Activated CD4-positive, alpha-beta T cell treated with anti-CD3 and anti-CD28 coated beads, Interleukin-2, amount 50 U/mL, for 4 hours (primary cell): ENCODE results near the gene CENPF.
"Not testable (repeated sequence)": the region's sequence is repeated elsewhere in the genome, so short reads cannot be mapped to it uniquely, and the experiment has no call there.

Experiments used
- DNase-seq, 2 experiments: peaks; one replicate each; pipeline ENCODE4 v3.0.0-alpha.2; 2020

Gene CENPF

GRCh38 chr1:214664651-214665433, 61.8 kb downstream of the CENPF start:
- DNase-seq = no peak

DNA sequence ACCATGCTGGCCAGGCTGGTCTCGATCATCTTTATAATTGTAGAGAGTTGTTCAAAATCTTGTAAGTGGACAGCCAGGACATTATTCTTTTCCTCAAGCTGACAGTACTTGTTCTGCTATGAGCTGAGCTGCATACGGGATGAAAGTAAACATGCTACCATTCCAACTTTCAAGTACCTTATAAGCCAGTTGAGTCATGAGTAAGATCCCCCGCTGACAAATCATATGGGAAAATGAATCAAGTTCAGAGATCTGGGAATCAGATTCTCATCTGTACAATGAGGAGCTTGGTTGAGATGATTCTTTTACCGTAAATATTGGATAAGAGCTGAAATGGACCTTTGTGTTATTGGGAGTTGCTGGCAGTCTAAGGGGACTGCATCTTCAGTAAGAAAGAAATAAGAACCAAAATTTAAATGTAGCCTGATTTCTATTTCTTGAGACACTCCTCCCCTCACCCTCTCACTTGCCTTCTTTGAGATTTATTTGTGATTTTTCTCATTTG, 62.7 kb downstream of the CENPF start:
- DNase-seq = no peak

- no peak for DNase-seq
These were observed 63.7 kb downstream of the CENPF start for GRCh38 chr1:214666674-214667073.

DNA sequence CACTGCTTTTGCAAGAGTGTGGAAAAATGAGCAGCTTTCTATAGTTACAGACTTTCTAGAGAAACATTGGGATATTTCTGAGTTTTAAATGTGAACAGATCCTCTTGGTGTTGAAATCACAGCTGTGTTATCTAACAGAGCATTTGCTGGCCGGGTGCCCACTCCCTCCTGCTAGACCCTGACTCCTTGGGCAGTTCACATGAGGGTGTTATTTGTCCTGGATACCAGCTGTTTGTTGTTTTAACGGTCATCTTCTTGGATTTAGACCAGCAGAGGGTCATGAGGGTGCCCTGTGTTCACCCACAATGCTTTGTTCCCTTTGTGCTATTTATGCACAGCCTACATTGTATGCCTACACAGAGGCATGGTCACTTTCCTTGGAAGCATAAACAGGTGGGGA, 67.1 kb downstream of the CENPF start:
- DNase-seq = no peak

GRCh38 chr1:214673029-214673428, 70.0 kb downstream of the CENPF start:
- DNase-seq = not testable (repeated sequence)

DNA sequence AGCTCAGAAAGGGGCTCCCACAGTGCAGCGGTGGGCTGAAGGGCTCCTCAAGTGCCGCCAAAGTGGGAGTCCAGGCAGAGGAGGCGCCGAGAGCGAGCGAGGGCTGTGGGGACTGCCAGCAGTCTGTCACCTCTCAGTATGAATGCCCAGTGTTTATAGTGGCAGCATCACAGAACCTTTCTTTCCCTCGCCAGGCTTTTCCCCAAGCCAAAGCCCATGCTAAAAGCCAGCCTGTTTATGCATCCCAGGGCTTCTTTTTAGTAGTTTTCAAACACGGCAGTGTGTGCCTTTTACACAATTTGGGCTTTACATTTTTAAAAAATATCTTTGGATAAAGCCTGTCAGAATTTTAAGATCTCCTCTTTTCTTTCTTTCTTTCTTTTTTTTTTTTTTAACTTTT, 70.6 kb downstream of the CENPF start:
- no peak for DNase-seq

DNA sequence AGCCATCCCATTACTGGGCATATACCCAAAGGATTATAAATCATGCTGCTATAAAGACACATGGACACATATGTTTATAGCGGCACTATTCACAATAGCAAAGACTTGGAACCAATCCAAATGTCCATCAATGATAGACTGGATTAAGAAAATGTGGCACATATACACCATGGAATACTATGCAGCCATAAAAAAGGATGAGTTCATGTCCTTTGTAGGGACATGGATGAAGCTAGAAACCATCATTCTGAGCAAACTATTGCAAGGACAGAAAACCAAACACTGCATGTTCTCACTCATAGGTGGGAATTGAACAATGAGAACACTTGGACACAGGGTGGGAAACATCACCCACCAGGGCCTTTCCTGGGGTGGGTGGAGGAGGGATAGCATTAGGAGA, 72.5 kb downstream of the CENPF start:
- not testable (repeated sequence) for DNase-seq

DNA sequence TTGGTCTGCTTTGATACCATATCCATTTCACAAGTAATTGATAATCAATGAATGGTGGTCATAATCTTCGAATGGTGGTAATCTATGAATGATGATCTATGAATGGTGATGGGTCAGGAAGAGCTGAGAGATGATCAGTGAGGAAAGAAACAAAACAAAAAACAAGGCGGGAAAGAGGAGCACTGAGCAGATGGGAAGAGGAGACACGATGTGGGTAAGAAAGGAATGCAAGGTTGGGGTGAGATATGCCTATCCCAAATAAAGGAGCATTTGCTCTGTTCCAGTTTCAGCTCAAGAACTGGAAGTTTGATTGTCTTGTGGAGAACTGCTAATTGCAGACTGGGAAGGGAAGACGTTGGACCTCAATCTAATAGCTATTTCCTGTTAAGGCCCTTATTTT, 73.8 kb downstream of the CENPF start:
- no peak for DNase-seq

DNA sequence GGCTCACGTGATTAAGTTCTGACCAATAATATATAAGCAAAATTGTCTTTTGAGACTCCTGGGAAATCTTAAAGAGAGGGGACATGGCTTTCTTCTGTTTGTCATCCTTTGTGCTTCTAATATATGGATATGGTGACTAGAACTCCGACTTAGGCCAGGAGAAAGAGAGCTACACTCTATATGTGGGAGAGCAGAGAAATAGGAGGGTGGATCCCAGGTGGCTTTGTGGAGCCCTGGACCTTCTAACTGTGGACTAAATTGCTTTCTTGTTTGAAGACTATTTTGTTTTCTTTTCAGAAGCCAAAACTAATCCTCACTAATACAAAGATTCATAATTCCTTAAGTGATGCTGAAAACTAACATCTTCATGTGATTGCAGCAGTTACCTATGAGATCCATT, 75.0 kb downstream of the CENPF start:
- DNase-seq = no peak

DNA sequence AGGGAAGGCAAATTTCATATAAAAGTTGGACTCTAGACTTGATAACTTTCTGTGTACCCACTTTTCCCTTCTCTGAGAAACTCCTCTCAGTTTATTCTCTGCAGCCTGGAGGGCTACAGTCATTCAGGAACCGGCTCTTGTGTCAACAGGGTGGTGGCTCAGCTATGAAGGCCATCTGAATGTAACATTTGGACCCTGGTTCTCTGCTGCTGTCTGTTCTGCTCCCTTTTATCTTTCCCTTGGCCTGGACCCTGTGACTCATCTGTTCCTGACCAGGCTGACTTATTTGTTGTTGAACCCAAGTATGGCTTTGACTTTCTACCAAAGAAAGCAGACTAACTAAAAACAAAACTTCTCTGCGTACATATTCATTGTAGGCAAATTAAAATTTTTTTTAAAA, 75.4 kb downstream of the CENPF start:
- DNase-seq = no peak

DNA sequence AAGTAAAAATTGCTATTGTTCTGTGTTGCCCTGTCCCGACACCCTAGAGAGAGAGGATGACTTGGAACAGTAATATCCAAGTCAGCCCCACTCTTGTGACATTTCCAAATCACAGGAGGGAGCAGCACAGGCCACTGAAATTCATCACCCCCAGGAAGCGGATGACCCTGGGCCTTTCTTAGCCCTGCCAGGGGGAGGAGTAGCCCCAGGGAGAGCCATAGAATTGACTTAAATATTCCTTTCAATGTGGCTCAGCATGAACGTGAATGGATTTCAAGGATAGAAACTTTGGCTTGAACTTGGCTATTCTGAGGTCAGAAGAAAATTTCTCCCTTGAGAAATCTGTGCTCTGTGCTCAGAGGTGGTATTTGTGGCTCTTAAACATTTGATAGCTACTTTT, 80.6 kb downstream of the CENPF start:
- no peak for DNase-seq

DNA sequence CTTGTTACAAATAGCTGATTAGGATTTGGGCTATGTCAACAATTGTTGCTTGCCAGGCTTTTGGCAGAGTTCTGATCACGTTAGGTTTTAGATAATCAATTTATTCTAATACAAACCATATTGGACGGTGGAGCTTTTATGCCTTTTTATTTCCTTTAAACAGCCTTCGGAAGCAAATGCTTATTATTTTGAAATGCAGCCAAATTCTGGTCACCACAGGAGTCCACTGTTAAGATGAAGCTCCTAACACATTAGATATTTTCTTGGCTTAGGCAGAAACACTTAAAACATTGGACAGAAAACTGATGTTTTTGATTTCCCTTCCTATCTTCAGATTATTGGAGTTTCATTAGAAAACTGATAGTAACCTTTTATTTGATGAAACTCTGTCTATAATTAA, 82.9 kb downstream of the CENPF start:
- no peak for DNase-seq

GRCh38 chr1:214686497-214686896, 83.5 kb downstream of the CENPF start:
- no peak for DNase-seq

GRCh38 chr1:214688891-214689290, 85.9 kb downstream of the CENPF start:
- DNase-seq = no peak

GRCh38 chr1:214694769-214695168, 91.8 kb downstream of the CENPF start:
- DNase-seq = no peak

DNA sequence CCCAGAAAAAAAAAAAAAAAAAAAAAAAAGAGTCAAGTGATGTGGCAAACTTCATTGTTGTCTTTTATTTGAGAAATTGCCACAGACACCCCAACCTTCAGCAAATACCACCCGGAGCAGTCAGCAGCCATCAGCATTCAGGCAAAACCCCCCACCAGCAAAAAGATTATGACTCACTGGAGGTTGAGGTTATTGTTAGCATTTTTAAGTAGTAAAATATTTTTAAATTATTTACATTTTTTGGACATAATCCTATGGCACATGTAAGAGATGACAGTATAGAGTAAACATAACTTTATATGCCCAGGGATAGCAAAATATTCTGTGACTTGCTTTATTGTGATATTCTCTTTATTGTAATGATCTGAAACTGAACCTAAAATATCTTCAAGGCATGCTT, 95.6 kb downstream of the CENPF start:
- no peak for DNase-seq

GRCh38 chr1:214700437-214700836, 97.4 kb downstream of the CENPF start:
- DNase-seq = no peak

- DNase-seq = no peak
These were observed 99.6 kb downstream of the CENPF start for GRCh38 chr1:214702556-214702955.

DNA sequence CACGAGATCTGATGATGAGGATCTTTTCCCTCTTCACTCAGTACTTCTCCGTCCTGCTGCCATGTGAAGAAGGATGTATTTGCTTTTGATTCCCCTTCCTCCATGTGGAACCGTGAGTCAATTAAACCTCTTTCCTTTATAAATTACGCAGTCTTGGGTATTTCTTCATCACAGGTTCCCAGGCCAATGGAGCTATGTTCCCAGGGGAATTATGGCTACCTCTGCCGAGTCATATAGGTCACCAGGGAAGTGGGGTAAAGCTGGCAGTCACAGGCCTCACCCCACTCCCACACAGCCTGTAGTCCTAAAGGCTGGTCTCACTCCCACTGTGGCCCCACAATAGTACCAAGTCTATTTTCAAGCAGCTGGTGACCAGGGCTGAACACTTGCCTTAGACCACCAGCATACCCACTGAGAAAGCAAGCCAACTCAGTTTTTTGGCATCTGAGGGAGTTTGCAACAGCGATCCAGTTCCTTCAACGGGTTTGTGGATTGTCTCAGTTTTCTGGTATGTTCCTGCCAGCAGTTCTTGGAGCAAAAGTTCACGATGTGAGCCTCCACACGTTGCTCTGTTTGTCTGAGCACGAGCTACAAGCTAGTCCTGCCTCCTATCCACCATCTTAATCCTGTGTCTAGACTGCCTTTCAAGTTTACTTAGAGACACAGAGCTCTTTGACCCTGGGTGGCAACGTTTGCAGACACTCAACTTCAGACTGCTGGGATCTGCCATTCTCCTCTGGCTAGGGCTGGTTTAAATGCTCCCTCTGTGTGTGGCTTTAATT, 104.5 kb downstream of the CENPF start:
- no peak for DNase-seq

DNA sequence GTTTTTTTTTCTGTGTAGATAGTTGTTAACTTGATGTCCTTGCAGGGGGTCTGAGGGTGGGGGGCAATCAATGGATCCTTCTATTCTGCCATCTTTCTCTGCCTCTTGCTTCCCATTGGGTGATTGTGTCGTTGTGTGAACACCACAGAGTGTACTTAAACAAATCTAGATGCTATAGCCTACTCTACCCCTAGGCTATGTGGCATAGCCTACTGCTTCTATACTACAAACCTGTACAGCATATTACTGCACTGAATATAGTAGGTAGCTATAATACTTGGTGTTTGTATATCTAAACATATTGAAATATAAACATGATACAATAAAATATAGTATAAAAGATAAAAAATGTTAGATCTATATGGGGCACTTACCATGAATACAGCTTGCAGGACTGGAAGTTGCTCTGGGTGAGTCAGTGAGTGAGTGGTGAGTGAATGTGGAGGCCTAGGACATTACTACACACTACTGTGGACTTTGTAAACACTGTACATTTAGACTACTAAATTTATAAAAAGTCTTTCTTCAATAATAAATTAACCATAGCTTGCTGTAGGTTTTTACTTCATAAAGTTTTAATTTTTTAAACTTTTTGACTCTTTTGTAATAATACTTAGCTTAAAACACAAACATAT, 105.4 kb downstream of the CENPF start:
- DNase-seq = no peak

- DNase-seq = no peak
These were observed 106.2 kb downstream of the CENPF start for GRCh38 chr1:214709241-214709640.

DNA sequence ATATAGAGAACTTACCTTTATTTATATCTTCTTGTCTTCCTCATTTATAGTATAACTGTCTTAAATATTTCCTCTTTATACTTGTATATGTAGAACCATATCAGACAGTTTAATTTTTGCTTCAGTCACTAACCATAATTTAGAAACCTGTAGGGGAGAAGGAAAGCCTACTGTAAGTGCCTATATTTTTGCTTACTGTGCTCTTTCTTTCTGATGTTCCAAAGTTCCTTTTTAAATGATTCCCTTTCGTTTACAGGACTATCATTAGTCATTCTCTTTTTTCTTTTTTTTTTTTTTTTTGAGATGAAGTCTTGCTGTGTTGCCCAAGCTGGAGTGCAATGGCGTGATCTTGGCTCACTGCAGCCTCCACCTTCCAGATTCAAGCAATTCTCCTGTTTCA, 109.7 kb downstream of the CENPF start:
- no peak for DNase-seq
